ENCODE data around the gene CRADD.
"Not testable (repeated sequence)": the region's sequence is repeated elsewhere in the genome, so short reads cannot be mapped to it uniquely, and the experiment has no call there.

Gene CRADD

GRCh38 chr12:93788853-93789252 is 111.7 kb downstream of the CRADD start:
- DNase-seq, result no peak

GRCh38 chr12:93789767-93790166 is 112.6 kb downstream of the CRADD start:
- DNase-seq, result no peak

GRCh38 chr12:93790472-93791152 is 113.4 kb downstream of the CRADD start:
- DNase-seq, result no peak

- DNase-seq, result no peak
Measured at GRCh38 chr12:93793007-93793406, 115.8 kb downstream of the CRADD start.

GRCh38 chr12:93793983-93794382 is 116.8 kb downstream of the CRADD start:
- no peak for DNase-seq

GRCh38 chr12:93794738-93795137 is 117.6 kb downstream of the CRADD start:
- DNase-seq, result no peak

- DNase-seq, result no peak
Measured at GRCh38 chr12:93795352-93795751, 118.2 kb downstream of the CRADD start.

- DNase-seq, result no peak
Measured at GRCh38 chr12:93796729-93797128, 119.6 kb downstream of the CRADD start.

- DNase-seq, result no peak
Measured at GRCh38 chr12:93798279-93799151, 121.3 kb downstream of the CRADD start.

GRCh38 chr12:93801666-93802065 is 124.5 kb downstream of the CRADD start:
- DNase-seq, result not testable (repeated sequence)

GRCh38 chr12:93802293-93802692 is 125.1 kb downstream of the CRADD start:
- no peak for DNase-seq

- DNase-seq, result no peak
Measured at GRCh38 chr12:93802698-93803423, 125.7 kb downstream of the CRADD start.

- DNase-seq, result no peak
Measured at GRCh38 chr12:93803424-93803807, 126.2 kb downstream of the CRADD start.

- no peak for DNase-seq
Measured at GRCh38 chr12:93804392-93805179, 127.4 kb downstream of the CRADD start.

GRCh38 chr12:93805736-93806141 is 128.6 kb downstream of the CRADD start:
- DNase-seq, result no peak

GRCh38 chr12:93807354-93807753 is 130.2 kb downstream of the CRADD start:
- DNase-seq, result no peak

- DNase-seq, result no peak
Measured at GRCh38 chr12:93808169-93808899, 131.2 kb downstream of the CRADD start.

GRCh38 chr12:93812626-93813025 is 135.5 kb downstream of the CRADD start:
- DNase-seq, result no peak

- DNase-seq, result no peak
Measured at GRCh38 chr12:93813186-93813585, 136.0 kb downstream of the CRADD start.

GRCh38 chr12:93813972-93814821 is 137.0 kb downstream of the CRADD start:
- no peak for DNase-seq

- DNase-seq, result no peak
Measured at GRCh38 chr12:93818488-93819049, 141.4 kb downstream of the CRADD start.

Measured in central memory CD4-positive, alpha-beta T cell (primary cell).